Chondrocyte (in vitro differentiated cells): Measurements from ENCODE around the gene HOXC5. TPM values are rescaled to one million over a fixed set of nuclear protein-coding genes. Genes with fewer than 3 reads are reported as not detected.

Experiments used
- DNase-seq: peaks from one replicate; pipeline ENCODE4 v3.0.0; 2021; ENCODE audit warnings: mixed read lengths, low spot score
- H3K27ac Mint-ChIP-seq: one replicate; pipeline ENCODE4 v1.8.0; 2021; ENCODE audit warnings: mild to moderate bottlenecking, moderate library complexity, mixed read lengths; ENCODE audit not compliant: unreplicated experiment
- H3K27me3 Mint-ChIP-seq: 2 replicates; pipeline ENCODE4 v1.8.0; 2021; ENCODE audit warnings: low read depth, mixed read lengths
- H3K36me3 Mint-ChIP-seq: 2 replicates; pipeline ENCODE4 v1.8.0; 2021; ENCODE audit warnings: low read depth, mixed read lengths
- H3K4me1 Mint-ChIP-seq: 2 replicates; pipeline ENCODE4 v1.8.0; 2021; ENCODE audit warnings: low read depth, mild to moderate bottlenecking, mixed read lengths
- H3K4me3 Mint-ChIP-seq: one replicate; pipeline ENCODE4 v1.8.0; 2021; ENCODE audit warnings: mild to moderate bottlenecking, moderate library complexity, mixed read lengths; ENCODE audit not compliant: unreplicated experiment
- H3K9me3 Mint-ChIP-seq: 2 replicates; pipeline ENCODE4 v1.8.0; 2021; ENCODE audit warnings: low read depth, mixed read lengths
- total RNA-seq: library from RNA; stranded (reverse); gene quantifications from 3 replicates; pipeline ENCODE4 v1.2.1, GENCODE V29; 2021
- TF ChIP-seq, protein P1 (sequence below): fragments of 200-600 bp; sonication (generic); IDR thresholded peaks from 2 replicates; pipeline ENCODE4 v1.5.0; 2021; ENCODE audit warnings: antibody characterized with exemption, mild to moderate bottlenecking, moderate library complexity

Gene HOXC5
- total RNA-seq, 1 donor from 2014 or later, result not detected

DNA sequence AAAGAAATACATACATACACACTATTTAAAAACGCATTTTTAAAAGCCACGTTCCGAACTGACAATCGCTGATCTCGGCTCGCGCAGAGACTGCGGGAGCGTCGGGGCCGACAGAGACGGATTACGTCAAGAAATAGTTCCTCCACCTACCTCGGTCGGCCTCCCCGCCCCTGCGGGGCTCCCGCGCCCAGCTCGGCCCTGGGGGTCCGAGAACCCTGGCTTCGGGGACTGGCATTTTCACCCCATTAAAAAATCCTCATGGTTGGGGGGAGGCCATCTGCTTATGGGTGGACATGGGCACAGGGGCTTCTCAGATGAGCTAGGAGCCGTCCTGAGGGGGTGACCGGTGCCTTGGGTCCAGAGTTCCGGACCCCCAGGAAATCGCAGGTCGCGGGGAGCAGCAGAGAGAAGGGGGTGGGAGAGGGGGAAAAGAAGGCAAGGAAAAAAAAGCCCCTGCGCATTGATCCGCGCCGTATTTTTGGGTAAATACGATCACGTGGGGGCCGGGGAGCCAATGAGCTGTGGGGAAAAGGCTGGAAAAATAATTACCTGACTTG is 33.2 kb upstream of the HOXC5 start:
- Mint-ChIP-seq H3K4me1 (peaks cover 18% of the 10 kb centered on the region), H3K36me3 (peaks cover 2% of the 10 kb centered on the region), H3K9me3 (no peaks in the 10 kb centered on the region), H3K27me3 (peaks cover 88% of the 10 kb centered on the region), H3K4me3 (no peak overlapping the region), H3K27ac (no peak overlapping the region)
- DNase-seq, result no peak
- TF ChIP-seq, protein P1, sequence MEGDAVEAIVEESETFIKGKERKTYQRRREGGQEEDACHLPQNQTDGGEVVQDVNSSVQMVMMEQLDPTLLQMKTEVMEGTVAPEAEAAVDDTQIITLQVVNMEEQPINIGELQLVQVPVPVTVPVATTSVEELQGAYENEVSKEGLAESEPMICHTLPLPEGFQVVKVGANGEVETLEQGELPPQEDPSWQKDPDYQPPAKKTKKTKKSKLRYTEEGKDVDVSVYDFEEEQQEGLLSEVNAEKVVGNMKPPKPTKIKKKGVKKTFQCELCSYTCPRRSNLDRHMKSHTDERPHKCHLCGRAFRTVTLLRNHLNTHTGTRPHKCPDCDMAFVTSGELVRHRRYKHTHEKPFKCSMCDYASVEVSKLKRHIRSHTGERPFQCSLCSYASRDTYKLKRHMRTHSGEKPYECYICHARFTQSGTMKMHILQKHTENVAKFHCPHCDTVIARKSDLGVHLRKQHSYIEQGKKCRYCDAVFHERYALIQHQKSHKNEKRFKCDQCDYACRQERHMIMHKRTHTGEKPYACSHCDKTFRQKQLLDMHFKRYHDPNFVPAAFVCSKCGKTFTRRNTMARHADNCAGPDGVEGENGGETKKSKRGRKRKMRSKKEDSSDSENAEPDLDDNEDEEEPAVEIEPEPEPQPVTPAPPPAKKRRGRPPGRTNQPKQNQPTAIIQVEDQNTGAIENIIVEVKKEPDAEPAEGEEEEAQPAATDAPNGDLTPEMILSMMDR, result no peak

DNA sequence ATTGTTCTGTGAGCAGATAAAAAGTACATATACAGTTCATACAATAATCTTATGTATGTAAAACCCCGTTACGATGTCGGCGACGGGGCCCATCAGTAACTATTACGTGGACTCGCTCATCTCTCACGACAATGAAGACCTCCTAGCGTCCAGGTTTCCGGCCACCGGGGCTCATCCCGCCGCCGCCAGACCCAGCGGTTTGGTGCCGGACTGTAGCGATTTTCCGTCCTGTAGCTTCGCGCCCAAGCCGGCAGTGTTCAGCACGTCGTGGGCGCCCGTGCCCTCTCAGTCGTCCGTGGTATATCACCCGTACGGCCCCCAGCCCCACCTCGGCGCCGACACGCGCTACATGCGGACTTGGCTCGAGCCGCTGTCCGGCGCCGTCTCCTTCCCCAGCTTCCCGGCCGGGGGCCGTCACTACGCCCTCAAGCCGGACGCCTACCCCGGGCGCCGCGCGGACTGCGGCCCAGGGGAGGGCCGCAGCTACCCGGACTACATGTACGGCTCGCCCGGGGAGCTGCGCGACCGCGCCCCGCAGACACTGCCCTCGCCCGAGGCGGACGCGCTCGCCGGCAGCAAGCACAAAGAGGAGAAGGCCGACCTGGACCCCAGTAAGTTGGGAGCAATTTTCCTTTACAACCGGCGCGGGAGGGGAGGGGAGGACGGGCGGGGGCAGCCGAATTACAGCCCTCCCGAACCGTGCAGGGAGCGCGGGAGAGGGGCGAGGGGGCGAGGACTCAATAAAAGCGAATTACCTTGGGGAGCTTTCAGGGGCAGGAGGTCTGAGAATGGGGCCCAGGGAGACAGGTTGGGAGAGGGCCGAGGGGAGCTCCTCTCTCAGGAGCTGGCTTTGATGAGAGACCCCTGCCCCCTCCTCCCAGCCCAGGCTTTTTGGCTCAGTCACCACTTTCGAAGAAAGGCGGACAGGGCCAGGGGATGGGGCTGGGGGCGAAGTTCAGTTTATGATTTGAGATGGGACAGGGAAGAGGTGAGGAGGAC is 32.4 kb upstream of the HOXC5 start, which contains the start of gene HOXC9:
Gene HOXC9 (plus strand): TSS at position 46 of the 999 bp plus-strand sequence. CDS start 28 bp downstream, at position 74.
- H3K4me1 Mint-ChIP-seq, result peaks cover 11% of the 10 kb centered on the region
- peaks cover 89% of the 10 kb centered on the region for H3K27me3 Mint-ChIP-seq
- H3K9me3 Mint-ChIP-seq, result no peaks in the 10 kb centered on the region
- DNase-seq, result no peak
- H3K36me3 Mint-ChIP-seq, result peaks cover 2% of the 10 kb centered on the region
- TF ChIP-seq, protein P1, result no peak
- no peak within 1 kb of the TSS for H3K27ac Mint-ChIP-seq
- H3K4me3 Mint-ChIP-seq, result peak within 1 kb of the TSS; percentile 50

DNA sequence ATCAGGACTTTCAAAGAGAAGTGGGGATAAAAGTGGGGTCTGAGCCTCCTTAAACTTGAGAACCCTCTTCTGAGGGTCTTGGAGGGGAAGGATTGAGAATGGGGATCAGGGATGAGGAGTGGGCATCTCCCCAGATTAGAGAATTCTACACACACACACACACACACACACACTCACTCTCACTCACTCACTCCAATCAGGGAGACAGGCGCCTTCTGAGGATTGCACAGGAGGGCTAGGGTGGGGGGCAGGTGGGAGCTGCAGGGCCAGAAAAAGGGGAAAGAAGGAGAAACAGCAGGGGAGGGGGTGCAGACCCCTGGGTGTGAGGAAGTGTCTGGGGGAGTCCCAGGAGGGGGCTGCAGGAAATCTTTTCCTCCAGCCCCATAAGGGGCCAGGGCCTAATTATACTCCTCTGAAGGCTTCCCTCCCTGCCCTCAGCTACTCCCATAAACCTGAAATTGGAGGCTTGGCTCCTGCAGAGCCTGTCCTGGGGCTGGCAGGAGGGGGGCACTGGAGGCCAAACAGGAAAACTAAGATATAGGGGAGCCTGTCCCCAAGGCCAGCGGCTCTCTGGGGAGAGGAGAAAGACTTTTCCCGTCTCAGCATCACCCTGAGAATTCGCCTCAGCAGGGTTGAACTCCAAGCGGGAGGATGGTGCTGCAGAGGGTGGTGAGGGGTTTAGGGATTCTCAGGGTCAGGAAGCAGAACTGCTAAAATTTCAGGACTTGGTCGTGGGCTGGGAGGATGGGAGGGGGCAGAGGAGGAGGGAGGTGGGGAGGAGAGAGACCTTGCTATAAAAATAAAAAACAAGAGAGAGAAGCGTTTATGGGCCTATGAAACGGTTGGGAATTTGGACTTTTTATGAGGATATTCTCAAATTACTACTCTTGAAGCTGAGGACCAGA is 31.3 kb upstream of the HOXC5 start:
- Mint-ChIP-seq H3K4me3 (no peak overlapping the region), H3K9me3 (no peaks in the 10 kb centered on the region), H3K27ac (peak overlapping the region; percentile 22), H3K27me3 (peaks cover 91% of the 10 kb centered on the region), H3K36me3 (peaks cover 2% of the 10 kb centered on the region), H3K4me1 (peaks cover 11% of the 10 kb centered on the region)
- no peak for DNase-seq
- TF ChIP-seq, protein P1, result no peak

DNA sequence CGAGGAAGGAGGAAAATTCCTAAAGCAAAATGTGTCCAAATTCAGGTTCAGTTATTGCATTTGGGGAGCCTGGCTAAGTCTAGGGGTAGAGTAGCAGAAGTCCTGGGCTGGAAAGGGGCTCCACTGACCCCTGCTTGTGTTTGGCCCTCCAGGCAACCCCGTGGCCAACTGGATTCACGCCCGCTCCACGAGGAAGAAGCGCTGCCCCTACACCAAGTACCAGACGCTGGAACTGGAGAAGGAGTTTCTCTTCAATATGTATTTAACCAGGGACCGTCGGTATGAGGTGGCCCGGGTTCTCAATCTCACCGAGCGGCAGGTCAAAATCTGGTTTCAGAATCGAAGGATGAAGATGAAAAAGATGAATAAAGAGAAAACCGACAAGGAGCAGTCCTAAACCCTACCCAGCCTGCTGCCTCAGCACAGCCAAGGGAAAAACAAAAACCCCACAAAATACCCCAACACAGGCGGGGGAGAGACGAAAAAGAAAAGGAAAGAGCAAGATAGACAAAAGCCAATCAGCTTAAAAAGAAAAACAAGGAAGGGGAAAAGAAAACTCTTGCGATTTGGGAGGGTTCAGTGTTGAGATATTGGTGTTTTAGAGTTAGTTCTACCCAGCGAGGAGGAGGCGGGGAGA is 30.5 kb upstream of the HOXC5 start:
- Mint-ChIP-seq H3K27me3 (peaks cover 90% of the 10 kb centered on the region), H3K4me1 (peaks cover 11% of the 10 kb centered on the region), H3K27ac (no peak overlapping the region), H3K9me3 (no peaks in the 10 kb centered on the region), H3K4me3 (no peak overlapping the region), H3K36me3 (peaks cover 2% of the 10 kb centered on the region)
- TF ChIP-seq, protein P1, result no peak
- no peak for DNase-seq
